K562 (cell line): ENCODE measurements around the gene SEMA5A. TPM values are rescaled to one million over a fixed set of nuclear protein-coding genes. Genes with fewer than 3 reads are reported as not detected.

ENCODE experiments used
- GTF2E2 ChIP-seq: fragments of 200-800 bp; sonication (Bioruptor generic); IDR thresholded peaks from 2 replicates; pipeline ENCODE4 v1.6.1; 2016; ENCODE audit warnings: missing genetic modification characterization, missing compliant biosample characterization
- HNRNPLL ChIP-seq: fragments of 200-400 bp; formaldehyde crosslinking; IDR thresholded peaks from 2 replicates; pipeline ENCODE4 v1.6.1; 2017; ENCODE audit warnings: low read length, low read depth, mild to moderate bottlenecking; ENCODE audit not compliant: poor library complexity, severe bottlenecking
- IRF9 ChIP-seq: fragments of 450-650 bp; IDR thresholded peaks from 2 replicates; pipeline ENCODE4 v1.6.1; 2016; ENCODE audit warnings: missing biosample characterization, missing genetic modification characterization
- JUN ChIP-seq, 2 experiments: sonication (generic) in 1 of 2; formaldehyde crosslinking in 1 of 2; IDR thresholded peaks; 2 replicates each; pipeline versions ENCODE4 v1.6.1 to v1.8.0; 2012 to 2022; ENCODE audit warnings: borderline replicate concordance in 2 of 2, mild to moderate bottlenecking in 2 of 2, improper control_type of control experiment in 1 of 2, low read depth in 1 of 2, low read length in 1 of 2, missing genetic modification reagents in 1 of 2
- RAD21 ChIP-seq, 2 experiments: fragments of 250-450 bp in 1 of 2; fragments of 450-650 bp in 1 of 2; sonication (Bioruptor Pico) in 1 of 2; formaldehyde crosslinking in 1 of 2; IDR thresholded peaks in 1 of 2; conservative IDR thresholded peaks in 1 of 2; 2 replicates each; pipeline versions ENCODE4 v1.4.0 to v1.8.0; 2020 to 2022; ENCODE audit warnings: mild to moderate bottlenecking in 2 of 2, moderate library complexity in 1 of 2
- REST ChIP-seq, 2 experiments: fragments of 450-650 bp; formaldehyde crosslinking in 1 of 2; IDR thresholded peaks; 2 replicates each; pipeline versions ENCODE4 v1.4.0 to v1.6.1; 2014 to 2020; ENCODE audit warnings: mild to moderate bottlenecking in 2 of 2, borderline replicate concordance in 1 of 2, low read depth in 1 of 2
- SAFB2 ChIP-seq: fragments of 200-400 bp; formaldehyde crosslinking; IDR thresholded peaks from 2 replicates; pipeline ENCODE4 v1.6.1; 2018; ENCODE audit warnings: borderline replicate concordance, low read length, low read depth, moderate library complexity; ENCODE audit not compliant: severe bottlenecking
- SETDB1 ChIP-seq: IDR thresholded peaks from one replicate; pipeline ENCODE4 v1.6.1; 2012; ENCODE audit warnings: low read length, control low read depth, inconsistent platforms
- SMC3 ChIP-seq: conservative IDR thresholded peaks from 2 replicates; pipeline ENCODE4 v1.6.1; 2011; ENCODE audit warnings: low read depth, low read length, improper control_type of control experiment; ENCODE audit not compliant: insufficient read depth
- ZNF184 ChIP-seq: sonication (generic); formaldehyde crosslinking; IDR thresholded peaks from 2 replicates; pipeline ENCODE4 v1.5.0; 2020; ENCODE audit warnings: missing genetic modification reagents
- polyA plus RNA-seq, 8 experiments: library from polyadenylated mRNA; depleted of rRNA in 4 of 8; stranded (reverse) in 5 of 8; unstranded in 3 of 8; fragments of >200 nt; fragmentation: Nextera tagmentation in 2 of 8; fragmentation: Illumina TruSeq in 1 of 8; extraction: Ambion mirVana in 2 of 8; extraction: Trizol in 1 of 8; gene quantifications; 2 replicates each; pipeline versions ENCODE4 v1.2.1 to v1.2.3, GENCODE V29; 2011 to 2014; ENCODE audit warnings: inconsistent platforms in 1 of 8, missing spikeins in 1 of 8
- total RNA-seq, 7 experiments: library from RNA; depleted of rRNA in 6 of 7; stranded (reverse); fragments of >200 nt in 6 of 7; fragmentation: Illumina TruSeq in 2 of 7; extraction: Trizol in 2 of 7; gene quantifications; 2 replicates each; pipeline versions ENCODE4 v1.2.1 to v1.2.3, GENCODE V29; 2011 to 2021; ENCODE audit warnings: low replicate concordance in 1 of 7
- TF ChIP-seq, protein P1 (sequence below): sonication (generic); formaldehyde crosslinking; IDR thresholded peaks from 2 replicates; pipeline ENCODE4 v1.8.0; 2022; ENCODE audit warnings: missing genetic modification reagents, mild to moderate bottlenecking, borderline replicate concordance

SEMA5A gene
- total and polyA plus RNA-seq, 9 of the 15 experiments (the other 6 are each of a cell fraction or from before 2014, with no cell fraction given) = 0.02 TPM; not detected in 8

- TF ChIP-seq RAD21 (CRISPR knock-in tag; conservative IDR thresholded peaks at IDR 0.05 in 1 of 2, IDR thresholded peaks at IDR 0.05 in 1 of 2) = peak; percentile 69 to 85
- TF ChIP-seq, protein P1, sequence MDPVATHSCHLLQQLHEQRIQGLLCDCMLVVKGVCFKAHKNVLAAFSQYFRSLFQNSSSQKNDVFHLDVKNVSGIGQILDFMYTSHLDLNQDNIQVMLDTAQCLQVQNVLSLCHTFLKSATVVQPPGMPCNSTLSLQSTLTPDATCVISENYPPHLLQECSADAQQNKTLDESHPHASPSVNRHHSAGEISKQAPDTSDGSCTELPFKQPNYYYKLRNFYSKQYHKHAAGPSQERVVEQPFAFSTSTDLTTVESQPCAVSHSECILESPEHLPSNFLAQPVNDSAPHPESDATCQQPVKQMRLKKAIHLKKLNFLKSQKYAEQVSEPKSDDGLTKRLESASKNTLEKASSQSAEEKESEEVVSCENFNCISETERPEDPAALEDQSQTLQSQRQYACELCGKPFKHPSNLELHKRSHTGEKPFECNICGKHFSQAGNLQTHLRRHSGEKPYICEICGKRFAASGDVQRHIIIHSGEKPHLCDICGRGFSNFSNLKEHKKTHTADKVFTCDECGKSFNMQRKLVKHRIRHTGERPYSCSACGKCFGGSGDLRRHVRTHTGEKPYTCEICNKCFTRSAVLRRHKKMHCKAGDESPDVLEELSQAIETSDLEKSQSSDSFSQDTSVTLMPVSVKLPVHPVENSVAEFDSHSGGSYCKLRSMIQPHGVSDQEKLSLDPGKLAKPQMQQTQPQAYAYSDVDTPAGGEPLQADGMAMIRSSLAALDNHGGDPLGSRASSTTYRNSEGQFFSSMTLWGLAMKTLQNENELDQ (CRISPR knock-in tag) = no peak
- TF ChIP-seq ZNF184 (CRISPR knock-in tag) = no peak
- no peak for TF ChIP-seq HNRNPLL
- TF ChIP-seq REST (IDR thresholded peaks at IDR 0.05; ENCODE audit: borderline replicate concordance) = peak; percentile 60; the same call in 1 of the 2 replicates
- no peak for TF ChIP-seq REST (CRISPR knock-in tag; IDR thresholded peaks at IDR 0.05; ENCODE audit: low read depth)
- no peak for TF ChIP-seq IRF9 (tag)
- no peak for TF ChIP-seq SAFB2
- no peak for TF ChIP-seq JUN (IDR thresholded peaks at IDR 0.05; ENCODE audit: borderline replicate concordance, low read depth, low read length)
- TF ChIP-seq JUN (CRISPR knock-in tag; IDR thresholded peaks at IDR 0.05; ENCODE audit: borderline replicate concordance) = no peak
- TF ChIP-seq SMC3 = peak; percentile 56
- no peak for TF ChIP-seq GTF2E2 (tag)
- TF ChIP-seq SETDB1 = no peak
- TF ChIP-seq, all 486 proteins: peak for 6
These were observed 338.0 kb downstream of the SEMA5A start (continued) for GRCh38 chr5:9207817-9208418.
